ENCODE measurements around the gene ZBTB4. TPM values are rescaled to one million over a fixed set of nuclear protein-coding genes. Genes with fewer than 3 reads are reported as not detected.

ZBTB4 gene
- total RNA-seq, 3 donors from 2014 or later (not counting 1 experiment from before 2014, with no cell fraction given): 64.0 to 72.5 (median 68.4) TPM

GRCh38 chr17:7423679-7424078, 55.8 kb downstream of the ZBTB4 start:
- H3K4me3 ChIP-seq (ENCODE audit: low read length): no peak overlapping the region
- intact Hi-C loops (cut with micrococcal nuclease): no loop called here
- TF ChIP-seq, protein P1, sequence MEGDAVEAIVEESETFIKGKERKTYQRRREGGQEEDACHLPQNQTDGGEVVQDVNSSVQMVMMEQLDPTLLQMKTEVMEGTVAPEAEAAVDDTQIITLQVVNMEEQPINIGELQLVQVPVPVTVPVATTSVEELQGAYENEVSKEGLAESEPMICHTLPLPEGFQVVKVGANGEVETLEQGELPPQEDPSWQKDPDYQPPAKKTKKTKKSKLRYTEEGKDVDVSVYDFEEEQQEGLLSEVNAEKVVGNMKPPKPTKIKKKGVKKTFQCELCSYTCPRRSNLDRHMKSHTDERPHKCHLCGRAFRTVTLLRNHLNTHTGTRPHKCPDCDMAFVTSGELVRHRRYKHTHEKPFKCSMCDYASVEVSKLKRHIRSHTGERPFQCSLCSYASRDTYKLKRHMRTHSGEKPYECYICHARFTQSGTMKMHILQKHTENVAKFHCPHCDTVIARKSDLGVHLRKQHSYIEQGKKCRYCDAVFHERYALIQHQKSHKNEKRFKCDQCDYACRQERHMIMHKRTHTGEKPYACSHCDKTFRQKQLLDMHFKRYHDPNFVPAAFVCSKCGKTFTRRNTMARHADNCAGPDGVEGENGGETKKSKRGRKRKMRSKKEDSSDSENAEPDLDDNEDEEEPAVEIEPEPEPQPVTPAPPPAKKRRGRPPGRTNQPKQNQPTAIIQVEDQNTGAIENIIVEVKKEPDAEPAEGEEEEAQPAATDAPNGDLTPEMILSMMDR (IDR thresholded peaks at IDR 0.05): no peak
- H3K4me1 ChIP-seq (ENCODE audit: control insufficient read depth, insufficient read depth, low read length): no peaks in the 10 kb centered on the region
- no peak overlapping the region for H3K27ac ChIP-seq (ENCODE audit: low read length)
- Mint-ChIP-seq H3K27me3 (ENCODE audit: low read depth in 2 of 2) (no peaks in the 10 kb centered on the region), H3K4me1 (no peaks in the 10 kb centered on the region), H3K4me3 (no peak overlapping the region), H3K27ac (no peak overlapping the region), H3K9me3 (no peaks in the 10 kb centered on the region), H3K36me3 (no peaks in the 10 kb centered on the region)
- WGBS (ENCODE audit: insufficient coverage): 92% methylated on average over 4 of the region's 4 CpGs
- H3K36me3 ChIP-seq (ENCODE audit: control insufficient read depth, insufficient read depth, low read length): no peaks in the 10 kb centered on the region
- H3K27me3 ChIP-seq (ENCODE audit: control insufficient read depth, insufficient read depth, low read length): no peaks in the 10 kb centered on the region
- ATAC-seq (no peak), DNase-seq (no peak)
- no peaks in the 10 kb centered on the region for H3K9me3 ChIP-seq (ENCODE audit: control insufficient read depth, insufficient read depth, low read length)

DNA sequence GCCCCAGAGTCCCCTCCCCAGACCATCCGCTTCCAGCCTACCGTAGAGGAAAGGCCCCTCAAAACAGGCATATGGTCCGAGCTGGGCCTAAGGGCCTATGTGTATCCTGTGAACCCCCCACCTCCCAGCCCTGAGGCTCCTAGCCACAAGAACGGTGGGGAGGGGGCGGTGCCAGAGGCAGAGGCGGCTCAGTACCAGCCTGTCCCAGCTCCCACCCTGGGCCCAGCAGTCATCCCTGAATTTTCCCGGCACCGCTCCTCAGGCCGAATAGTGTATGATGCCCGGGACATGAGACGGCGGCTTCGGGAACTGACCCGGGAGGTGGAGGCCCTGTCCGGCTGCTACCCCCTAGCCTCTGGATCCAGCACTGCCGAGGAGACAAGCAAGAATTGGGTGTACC, 58.2 kb downstream of the ZBTB4 start:
- no peaks in the 10 kb centered on the region for H3K4me1 ChIP-seq (ENCODE audit: control insufficient read depth, insufficient read depth, low read length)
- no peaks in the 10 kb centered on the region for H3K9me3 ChIP-seq (ENCODE audit: control insufficient read depth, insufficient read depth, low read length)
- H3K4me1 Mint-ChIP-seq: no peaks in the 10 kb centered on the region

GRCh38 chr17:7419819-7420610, 59.4 kb downstream of the ZBTB4 start, which contains the start of gene SPEM1:
TSS of gene SPEM1 (plus strand) at chr17:7420324. CDS start at chr17:7420385, 61 bp downstream.
- Histone ChIP-seq H3K36me3 (ENCODE audit: control insufficient read depth, insufficient read depth, low read length) (no peaks in the 10 kb centered on the region), H3K4me1 (ENCODE audit: control insufficient read depth, insufficient read depth, low read length) (no peaks in the 10 kb centered on the region), H3K9me3 (ENCODE audit: control insufficient read depth, insufficient read depth, low read length) (no peaks in the 10 kb centered on the region), H3K27me3 (ENCODE audit: control insufficient read depth, insufficient read depth, low read length) (no peaks in the 10 kb centered on the region), H3K27ac (ENCODE audit: low read length) (no peak within 1 kb of the TSS), H3K4me3 (ENCODE audit: low read length) (no peak within 1 kb of the TSS)
- Mint-ChIP-seq H3K36me3 (no peaks in the 10 kb centered on the region), H3K4me3 (no peak within 1 kb of the TSS), H3K27me3 (ENCODE audit: low read depth in 2 of 2) (no peaks in the 10 kb centered on the region), H3K27ac (no peak within 1 kb of the TSS), H3K9me3 (no peaks in the 10 kb centered on the region), H3K4me1 (no peaks in the 10 kb centered on the region)
- WGBS (ENCODE audit: insufficient coverage): 88% methylated on average over 17 of the region's 17 CpGs
- DNase-seq (no peak), ATAC-seq (no peak)
- intact Hi-C loops (cut with micrococcal nuclease): no loop called here
- TF ChIP-seq, protein P1 (IDR thresholded peaks at IDR 0.05): no peak

More for the DNA sequence above, 58.2 kb downstream of the ZBTB4 start:
- DNase-seq (no peak), ATAC-seq (no peak)
- Histone ChIP-seq H3K27ac (ENCODE audit: low read length) (no peak overlapping the region), H3K36me3 (ENCODE audit: control insufficient read depth, insufficient read depth, low read length) (no peaks in the 10 kb centered on the region), H3K27me3 (ENCODE audit: control insufficient read depth, insufficient read depth, low read length) (no peaks in the 10 kb centered on the region), H3K4me3 (ENCODE audit: low read length) (no peak overlapping the region)
- TF ChIP-seq, protein P1 (IDR thresholded peaks at IDR 0.05): no peak
- Mint-ChIP-seq H3K9me3 (no peaks in the 10 kb centered on the region), H3K36me3 (no peaks in the 10 kb centered on the region), H3K27ac (no peak overlapping the region), H3K4me3 (no peak overlapping the region), H3K27me3 (ENCODE audit: low read depth in 2 of 2) (no peaks in the 10 kb centered on the region)
- intact Hi-C loops (cut with micrococcal nuclease): no loop called here
- 94% methylated on average over 16 of the region's 16 CpGs for WGBS (ENCODE audit: insufficient coverage)
